Panc1 (cell line): ENCODE measurements around the gene MVK. TPM values are rescaled to one million over a fixed set of nuclear protein-coding genes. Genes with fewer than 3 reads are reported as not detected.
A peak's percentile ranks its signal among the peaks of the same experiment; 100 is the strongest.

ENCODE experiments used
- ATAC-seq: fragments of 200-7000 bp; cut with Tn5 transposase; 2 replicates; pipeline ENCODE4 v1.9.1; 2020; ENCODE audit warnings: mild to moderate bottlenecking, moderate library complexity
- BruUV-seq: library from RNA; stranded (reverse); fragments of 400-500 nt; replicated peaks from 2 replicates; lab custom pipeline; 2021; lab: Mats Ljungman, UMichigan
- CTCF ChIA-PET: fragments of 300-600 bp; sonication (Branson Sonifier 250); formaldehyde crosslinking; loops from one replicate; lab custom pipeline; 2022; ENCODE audit warnings: antibody characterized with exemption; lab: Charles Lee
- POLR2A ChIA-PET: fragments of 300-600 bp; sonication (Branson Sonifier 250); formaldehyde crosslinking; loops from one replicate; lab custom pipeline; 2022; ENCODE audit warnings: antibody characterized with exemption; lab: Charles Lee
- DNase-seq: peaks from one replicate; pipeline ENCODE4 v3.0.0-alpha.2; 2010; ENCODE audit warnings: low read depth, low spot score
- H3K27ac ChIP-seq: 2 replicates; pipeline ENCODE4 v1.5.1; 2011; ENCODE audit warnings: mild to moderate bottlenecking, low read length, inconsistent platforms
- H3K27me3 ChIP-seq: fragments of 200-500 bp; sonication (Bioruptor generic); 2 replicates; pipeline ENCODE4 v1.6.0; 2014; ENCODE audit warnings: low read length, inconsistent platforms; ENCODE audit not compliant: control insufficient read depth, insufficient read depth
- H3K36me3 ChIP-seq: fragments of 200-500 bp; sonication (Bioruptor generic); 2 replicates; pipeline ENCODE4 v1.5.1; 2014; ENCODE audit warnings: inconsistent platforms, mild to moderate bottlenecking, low read length, moderate library complexity; ENCODE audit not compliant: control insufficient read depth, insufficient read depth
- H3K4me1 ChIP-seq: 2 replicates; pipeline ENCODE4 v1.5.1; 2011; ENCODE audit warnings: inconsistent platforms, mild to moderate bottlenecking, low read length, moderate library complexity; ENCODE audit not compliant: control insufficient read depth, insufficient read depth
- H3K4me3 ChIP-seq, 2 experiments: 2 replicates each; pipeline ENCODE4 v1.5.1; 2011 to 2012; ENCODE audit warnings: low read depth in 2 of 2, low read length in 2 of 2, mild to moderate bottlenecking in 2 of 2, inconsistent platforms in 1 of 2, moderate library complexity in 1 of 2
- H3K9me3 ChIP-seq: fragments of 200-500 bp; sonication (Bioruptor generic); 2 replicates; pipeline ENCODE4 v1.5.1; 2014; ENCODE audit warnings: low read depth, mild to moderate bottlenecking, inconsistent platforms, low read length, moderate library complexity; ENCODE audit not compliant: control insufficient read depth, insufficient read depth
- POLR2AphosphoS5 ChIP-seq: IDR thresholded peaks from 2 replicates; pipeline ENCODE4 v1.6.1; 2012; ENCODE audit warnings: mild to moderate bottlenecking, low read depth, low read length, moderate library complexity
- SIN3A ChIP-seq: IDR thresholded peaks from 2 replicates; pipeline ENCODE4 v1.6.1; 2012; ENCODE audit warnings: low read depth, mild to moderate bottlenecking, low read length, moderate library complexity, borderline replicate concordance; ENCODE audit not compliant: insufficient read depth
- TCF7L2 ChIP-seq: IDR thresholded peaks from 2 replicates; pipeline ENCODE4 v1.6.1; 2011; ENCODE audit warnings: mild to moderate bottlenecking, low read depth, low read length, inconsistent platforms
- in situ Hi-C: cut with HindIII; loops from 2 replicates; pipeline ENCODE4 v1.10.0; 2016; ENCODE audit warnings: low sequenced_read_pairs, low pct_unique_long_range_greater_than_20kb
- intact Hi-C: fragments of 100-400 bp; cut with micrococcal nuclease; formaldehyde crosslinking; loops from one replicate; pipeline ENCODE4 v1.10.0; 2022; ENCODE audit not compliant: unreplicated experiment
- total RNA-seq: library from RNA; stranded (reverse); gene quantifications from one replicate; pipeline ENCODE4 v1.2.1, GENCODE V29; 2021; ENCODE audit not compliant: unreplicated experiment
- TF ChIP-seq, protein P1 (sequence below): fragments of 450-650 bp; IDR thresholded peaks from 2 replicates; pipeline ENCODE4 v1.5.1; 2017; ENCODE audit warnings: mild to moderate bottlenecking
- TF ChIP-seq, protein P2 (sequence below), 2 experiments: IDR thresholded peaks; 2 replicates each; pipeline ENCODE4 v1.6.1; 2011 to 2012; ENCODE audit warnings: low read depth in 2 of 2, control low read depth in 1 of 2, low read length in 1 of 2, mild to moderate bottlenecking in 1 of 2, moderate library complexity in 1 of 2; ENCODE audit not compliant: insufficient read depth in 1 of 2

The MVK gene
- total RNA-seq, 1 experiment from 2014 or later, result 41.6 TPM

DNA sequence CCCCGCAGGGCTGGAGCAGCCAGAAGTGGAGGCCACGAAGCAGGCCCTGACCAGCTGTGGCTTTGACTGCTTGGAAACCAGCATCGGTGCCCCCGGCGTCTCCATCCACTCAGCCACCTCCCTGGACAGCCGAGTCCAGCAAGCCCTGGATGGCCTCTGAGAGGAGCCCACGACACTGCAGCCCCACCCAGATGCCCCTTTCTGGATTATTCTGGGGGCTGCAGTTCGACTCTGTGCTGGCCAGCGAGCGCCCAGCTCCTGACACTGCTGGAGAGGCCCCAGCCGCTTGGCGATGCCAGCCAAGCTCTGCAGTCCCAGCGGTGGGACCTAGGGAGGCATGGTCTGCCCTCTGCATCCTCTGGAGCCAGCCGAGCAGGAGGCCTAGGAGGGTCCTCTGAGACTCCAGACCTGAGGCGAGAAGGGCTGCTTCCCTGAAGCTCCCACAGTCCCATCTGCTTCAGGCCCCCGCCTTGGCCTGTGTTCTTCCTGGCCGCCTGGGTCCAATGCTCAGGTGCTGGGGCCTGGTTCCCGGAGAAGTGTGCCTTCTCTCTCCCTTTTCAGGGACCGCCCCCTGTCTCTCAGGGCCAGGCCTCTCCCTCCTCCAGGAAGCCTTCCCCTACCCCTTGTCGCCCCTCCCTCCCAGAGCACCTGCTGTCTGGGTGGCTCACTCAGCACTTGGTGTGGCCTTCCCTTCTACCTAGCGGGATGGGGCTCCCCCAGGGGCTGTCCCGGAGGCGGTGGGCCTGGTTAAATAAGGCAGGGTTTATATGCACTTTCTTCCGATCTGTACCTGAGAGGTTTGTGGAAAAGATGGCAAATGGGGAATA, 23.0 kb downstream of the MVK start:
- ChIA-PET POLR2A (no interaction called here), CTCF (interaction anchor here (0.6 to 1.5 kb wide), 3 partner anchors 178 to 180 kb away, joined by 3 to 7 read pairs (median 7); no protein-coding TSS in a partner anchor)
- Histone ChIP-seq H3K27ac (no peak overlapping the region), H3K4me3 (no peak overlapping the region), H3K36me3 (no peaks in the 10 kb centered on the region), H3K27me3 (no peaks in the 10 kb centered on the region), H3K4me1 (peaks cover 8% of the 10 kb centered on the region; the same call in 1 of the 2 replicates), H3K9me3 (no peaks in the 10 kb centered on the region)
- in situ Hi-C loops (no loop called here), intact Hi-C loops (loop anchor here (1.0 to 10.0 kb wide), 2 partner anchors 118 to 179 kb away; partner anchors contain the start of gene FAM222A)
- BruUV-seq, result no TSS peak
- DNase-seq (no peak), ATAC-seq (no peak)
- TF ChIP-seq, protein P1, sequence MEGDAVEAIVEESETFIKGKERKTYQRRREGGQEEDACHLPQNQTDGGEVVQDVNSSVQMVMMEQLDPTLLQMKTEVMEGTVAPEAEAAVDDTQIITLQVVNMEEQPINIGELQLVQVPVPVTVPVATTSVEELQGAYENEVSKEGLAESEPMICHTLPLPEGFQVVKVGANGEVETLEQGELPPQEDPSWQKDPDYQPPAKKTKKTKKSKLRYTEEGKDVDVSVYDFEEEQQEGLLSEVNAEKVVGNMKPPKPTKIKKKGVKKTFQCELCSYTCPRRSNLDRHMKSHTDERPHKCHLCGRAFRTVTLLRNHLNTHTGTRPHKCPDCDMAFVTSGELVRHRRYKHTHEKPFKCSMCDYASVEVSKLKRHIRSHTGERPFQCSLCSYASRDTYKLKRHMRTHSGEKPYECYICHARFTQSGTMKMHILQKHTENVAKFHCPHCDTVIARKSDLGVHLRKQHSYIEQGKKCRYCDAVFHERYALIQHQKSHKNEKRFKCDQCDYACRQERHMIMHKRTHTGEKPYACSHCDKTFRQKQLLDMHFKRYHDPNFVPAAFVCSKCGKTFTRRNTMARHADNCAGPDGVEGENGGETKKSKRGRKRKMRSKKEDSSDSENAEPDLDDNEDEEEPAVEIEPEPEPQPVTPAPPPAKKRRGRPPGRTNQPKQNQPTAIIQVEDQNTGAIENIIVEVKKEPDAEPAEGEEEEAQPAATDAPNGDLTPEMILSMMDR, result no peak
- TF ChIP-seq, protein P2, sequence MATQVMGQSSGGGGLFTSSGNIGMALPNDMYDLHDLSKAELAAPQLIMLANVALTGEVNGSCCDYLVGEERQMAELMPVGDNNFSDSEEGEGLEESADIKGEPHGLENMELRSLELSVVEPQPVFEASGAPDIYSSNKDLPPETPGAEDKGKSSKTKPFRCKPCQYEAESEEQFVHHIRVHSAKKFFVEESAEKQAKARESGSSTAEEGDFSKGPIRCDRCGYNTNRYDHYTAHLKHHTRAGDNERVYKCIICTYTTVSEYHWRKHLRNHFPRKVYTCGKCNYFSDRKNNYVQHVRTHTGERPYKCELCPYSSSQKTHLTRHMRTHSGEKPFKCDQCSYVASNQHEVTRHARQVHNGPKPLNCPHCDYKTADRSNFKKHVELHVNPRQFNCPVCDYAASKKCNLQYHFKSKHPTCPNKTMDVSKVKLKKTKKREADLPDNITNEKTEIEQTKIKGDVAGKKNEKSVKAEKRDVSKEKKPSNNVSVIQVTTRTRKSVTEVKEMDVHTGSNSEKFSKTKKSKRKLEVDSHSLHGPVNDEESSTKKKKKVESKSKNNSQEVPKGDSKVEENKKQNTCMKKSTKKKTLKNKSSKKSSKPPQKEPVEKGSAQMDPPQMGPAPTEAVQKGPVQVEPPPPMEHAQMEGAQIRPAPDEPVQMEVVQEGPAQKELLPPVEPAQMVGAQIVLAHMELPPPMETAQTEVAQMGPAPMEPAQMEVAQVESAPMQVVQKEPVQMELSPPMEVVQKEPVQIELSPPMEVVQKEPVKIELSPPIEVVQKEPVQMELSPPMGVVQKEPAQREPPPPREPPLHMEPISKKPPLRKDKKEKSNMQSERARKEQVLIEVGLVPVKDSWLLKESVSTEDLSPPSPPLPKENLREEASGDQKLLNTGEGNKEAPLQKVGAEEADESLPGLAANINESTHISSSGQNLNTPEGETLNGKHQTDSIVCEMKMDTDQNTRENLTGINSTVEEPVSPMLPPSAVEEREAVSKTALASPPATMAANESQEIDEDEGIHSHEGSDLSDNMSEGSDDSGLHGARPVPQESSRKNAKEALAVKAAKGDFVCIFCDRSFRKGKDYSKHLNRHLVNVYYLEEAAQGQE (IDR thresholded peaks at IDR 0.05; ENCODE audit: insufficient read depth in 1 of 2, low read depth in 2 of 2, low read length in 1 of 2), result no peak
- TF ChIP-seq POLR2AphosphoS5 (no peak), TCF7L2 (no peak), SIN3A (no peak)

DNA sequence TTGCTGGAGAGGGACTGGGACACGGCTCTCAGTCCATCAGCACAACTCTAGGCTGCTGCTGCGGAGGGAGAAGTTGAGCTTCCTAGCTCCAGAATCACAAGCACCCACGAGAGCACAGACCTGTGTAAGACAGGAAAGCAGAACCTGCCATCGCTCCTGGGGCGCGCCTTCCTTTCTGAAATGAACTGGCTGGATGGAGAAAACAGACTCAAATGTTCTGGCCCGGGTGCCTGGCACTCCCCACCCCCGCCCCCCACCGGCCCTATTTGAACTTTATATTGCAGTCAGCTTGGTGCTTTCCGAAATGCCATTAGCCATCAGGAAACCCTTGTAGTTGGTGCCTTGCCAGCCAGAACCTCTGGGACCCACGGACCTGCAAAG, 23.8 kb downstream of the MVK start:
- no peaks in the 10 kb centered on the region for H3K36me3 ChIP-seq
- no TSS peak for BruUV-seq
- H3K27me3 ChIP-seq, result no peaks in the 10 kb centered on the region
- H3K4me3 ChIP-seq, result no peak overlapping the region
- peaks cover 8% of the 10 kb centered on the region; the same call in 1 of the 2 replicates for H3K4me1 ChIP-seq
- no peak overlapping the region for H3K27ac ChIP-seq
- no peaks in the 10 kb centered on the region for H3K9me3 ChIP-seq
- ChIA-PET CTCF (interaction anchor here (1.0 to 1.8 kb wide), 6 partner anchors 9 to 248 kb away, joined by 3 to 8 read pairs (median 4); no protein-coding TSS in a partner anchor), POLR2A (interaction anchor here (0.6 to 1.3 kb wide), 2 partner anchors 177 to 188 kb away, joined by 6 to 13 read pairs; no protein-coding TSS in a partner anchor)
- DNase-seq (no peak), ATAC-seq (peak; percentile 51)
- in situ Hi-C loops (no loop called here), intact Hi-C loops (loop anchor here (1.0 to 10.0 kb wide), 2 partner anchors 117 to 178 kb away; partner anchors contain the start of gene FAM222A)
- TF ChIP-seq SIN3A (no peak), TCF7L2 (no peak), POLR2AphosphoS5 (no peak)
- TF ChIP-seq, protein P2 (IDR thresholded peaks at IDR 0.05; ENCODE audit: insufficient read depth in 1 of 2, low read depth in 2 of 2, low read length in 1 of 2), result no peak
- TF ChIP-seq, protein P1, result no peak
